ENCODE results near the gene BORCS6. TPM values are rescaled to one million over a fixed set of nuclear protein-coding genes. Genes with fewer than 3 reads are reported as not detected.

Gene BORCS6
- total RNA-seq, 1 experiment from 2014 or later: 9.3 TPM

DNA sequence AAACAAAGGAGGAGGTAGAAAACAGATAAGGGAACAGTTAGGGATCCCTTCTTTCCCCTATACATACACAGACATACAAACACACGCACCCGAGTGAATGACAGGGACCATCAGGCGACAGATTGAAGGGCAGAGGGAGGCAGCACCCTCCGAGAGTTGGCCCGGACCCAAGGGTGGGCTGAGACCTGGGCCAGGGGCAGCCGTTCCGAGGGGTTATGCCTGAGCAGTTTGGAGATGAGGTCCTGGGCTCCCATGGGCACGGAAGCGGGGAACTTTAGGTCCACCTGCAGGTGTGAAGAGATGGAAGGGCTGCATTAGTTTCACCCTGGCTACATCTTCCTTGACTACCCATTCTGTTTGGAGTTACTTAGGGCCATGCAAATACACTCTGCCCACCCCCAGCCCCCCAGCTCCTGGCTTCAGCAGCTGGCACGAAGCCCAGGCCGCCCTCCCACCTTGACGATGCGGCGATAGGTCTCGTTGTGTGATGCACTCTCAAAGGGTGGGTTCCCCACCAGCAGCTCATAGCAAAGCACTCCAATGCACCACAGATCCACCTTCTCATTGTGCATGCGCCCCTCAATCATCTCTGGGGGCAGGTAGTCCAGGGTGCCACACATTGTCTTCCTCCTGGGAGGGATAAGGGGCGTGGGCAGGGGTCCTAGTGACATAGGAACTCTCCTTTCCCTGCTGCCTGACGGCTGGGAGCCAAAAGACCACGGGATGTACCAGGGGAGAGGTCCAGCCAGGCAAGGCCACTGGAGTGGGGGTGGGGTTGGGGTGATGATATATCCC, 15.0 kb upstream of the BORCS6 start:
- TF ChIP-seq, protein P1, sequence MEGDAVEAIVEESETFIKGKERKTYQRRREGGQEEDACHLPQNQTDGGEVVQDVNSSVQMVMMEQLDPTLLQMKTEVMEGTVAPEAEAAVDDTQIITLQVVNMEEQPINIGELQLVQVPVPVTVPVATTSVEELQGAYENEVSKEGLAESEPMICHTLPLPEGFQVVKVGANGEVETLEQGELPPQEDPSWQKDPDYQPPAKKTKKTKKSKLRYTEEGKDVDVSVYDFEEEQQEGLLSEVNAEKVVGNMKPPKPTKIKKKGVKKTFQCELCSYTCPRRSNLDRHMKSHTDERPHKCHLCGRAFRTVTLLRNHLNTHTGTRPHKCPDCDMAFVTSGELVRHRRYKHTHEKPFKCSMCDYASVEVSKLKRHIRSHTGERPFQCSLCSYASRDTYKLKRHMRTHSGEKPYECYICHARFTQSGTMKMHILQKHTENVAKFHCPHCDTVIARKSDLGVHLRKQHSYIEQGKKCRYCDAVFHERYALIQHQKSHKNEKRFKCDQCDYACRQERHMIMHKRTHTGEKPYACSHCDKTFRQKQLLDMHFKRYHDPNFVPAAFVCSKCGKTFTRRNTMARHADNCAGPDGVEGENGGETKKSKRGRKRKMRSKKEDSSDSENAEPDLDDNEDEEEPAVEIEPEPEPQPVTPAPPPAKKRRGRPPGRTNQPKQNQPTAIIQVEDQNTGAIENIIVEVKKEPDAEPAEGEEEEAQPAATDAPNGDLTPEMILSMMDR (IDR thresholded peaks at IDR 0.05): no peak
- TF ChIP-seq SIN3A (IDR thresholded peaks at IDR 0.05; ENCODE audit: borderline replicate concordance, insufficient read depth, low read depth, low read length): 0 out of 2 replicates have a peak, but pooled peaks have one; percentile 22
- peak; percentile 58; the same call in 1 of the 2 replicates for TF ChIP-seq POLR2AphosphoS5 (IDR thresholded peaks at IDR 0.05; ENCODE audit: low read depth, low read length)
- ATAC-seq: no peak

DNA sequence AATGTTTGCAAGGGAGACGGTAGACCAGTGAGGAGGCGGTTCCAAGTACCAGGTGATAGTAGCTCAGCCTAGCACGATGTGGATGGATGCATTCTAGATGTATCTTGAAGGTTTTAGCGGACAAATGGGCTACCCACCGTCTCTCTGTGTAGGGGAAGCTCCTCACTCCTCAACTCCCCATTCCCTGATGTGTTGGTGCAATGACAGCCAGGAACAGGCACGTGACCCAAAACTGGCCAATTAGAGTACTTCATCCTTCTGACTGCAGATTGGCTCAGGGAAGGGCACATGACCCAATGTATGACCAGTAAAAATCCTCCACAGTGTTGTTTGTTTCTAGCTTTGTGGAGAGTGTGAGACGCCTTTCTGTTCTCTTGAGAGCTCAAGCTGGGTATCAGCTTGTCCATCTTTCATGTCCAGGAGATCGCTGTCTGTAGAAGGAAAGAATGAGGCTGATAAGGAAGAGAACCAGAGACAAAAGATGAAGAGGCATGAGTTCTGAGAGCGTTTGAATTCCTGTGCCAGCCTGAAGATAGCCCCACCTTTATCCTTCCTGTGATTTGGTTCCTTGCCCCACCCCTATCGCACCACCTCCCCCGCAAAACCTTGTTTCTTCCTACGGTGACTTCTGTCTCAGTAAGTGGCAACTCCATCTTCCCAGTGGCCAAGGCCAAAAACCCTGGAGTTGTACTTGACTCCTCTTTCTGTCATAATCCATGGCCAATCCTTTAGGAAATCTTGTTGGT, 2.3 kb upstream of the BORCS6 start:
- BruUV-seq (replicated peaks): no TSS peak
- CTCF ChIA-PET: no interaction called here
- peak; percentile 83 for DNase-seq (ENCODE audit: low read depth, low spot score)

More for the DNA sequence above, 15.0 kb upstream of the BORCS6 start:
- ChIA-PET CTCF (no interaction called here), POLR2A (no interaction called here)
- intact Hi-C loops (cut with micrococcal nuclease; ENCODE audit: unreplicated experiment): no loop called here
- no peaks in the 10 kb centered on the region for H3K27me3 ChIP-seq (ENCODE audit: control insufficient read depth, insufficient read depth, low read length)
- no peak overlapping the region for H3K27ac ChIP-seq (ENCODE audit: low read length)
- H3K9me3 ChIP-seq (ENCODE audit: control insufficient read depth, insufficient read depth, low read depth, low read length): no peaks in the 10 kb centered on the region
- no peak overlapping the region for H3K4me3 ChIP-seq (ENCODE audit: low read depth in 2 of 2, low read length in 2 of 2)
- H3K4me1 ChIP-seq (ENCODE audit: control insufficient read depth, insufficient read depth, low read length): peaks cover 12% of the 10 kb centered on the region
- H3K36me3 ChIP-seq (ENCODE audit: control insufficient read depth, insufficient read depth, low read length): peaks cover 4% of the 10 kb centered on the region
- DNase-seq (ENCODE audit: low read depth, low spot score): no peak
- BruUV-seq (replicated peaks): no TSS peak
- in situ Hi-C loops (cut with HindIII; ENCODE audit: low pct_unique_long_range_greater_than_20kb, low sequenced_read_pairs): no loop called here

More for the DNA sequence above, 2.3 kb upstream of the BORCS6 start:
- ATAC-seq: peak; percentile 43
- no peaks in the 10 kb centered on the region for H3K27me3 ChIP-seq (ENCODE audit: control insufficient read depth, insufficient read depth, low read length)
- H3K27ac ChIP-seq (ENCODE audit: low read length): peak overlapping the region; percentile 84
- peaks cover 22% of the 10 kb centered on the region for H3K4me1 ChIP-seq (ENCODE audit: control insufficient read depth, insufficient read depth, low read length)
- intact Hi-C loops (cut with micrococcal nuclease; ENCODE audit: unreplicated experiment) (no loop called here), in situ Hi-C loops (cut with HindIII; ENCODE audit: low pct_unique_long_range_greater_than_20kb, low sequenced_read_pairs) (no loop called here)
- peak overlapping the region; percentile 40 to 51 for H3K4me3 ChIP-seq (ENCODE audit: low read depth in 2 of 2, low read length in 2 of 2)
- no peaks in the 10 kb centered on the region for H3K36me3 ChIP-seq (ENCODE audit: control insufficient read depth, insufficient read depth, low read length)
- POLR2A ChIA-PET: no interaction called here
- H3K9me3 ChIP-seq (ENCODE audit: control insufficient read depth, insufficient read depth, low read depth, low read length): no peaks in the 10 kb centered on the region
- TF ChIP-seq POLR2AphosphoS5 (IDR thresholded peaks at IDR 0.05; ENCODE audit: low read depth, low read length): peak; percentile 55; the same call in 1 of the 2 replicates
- TF ChIP-seq TCF7L2 (IDR thresholded peaks at IDR 0.05; ENCODE audit: low read depth, low read length): no peak
- TF ChIP-seq, protein P2, sequence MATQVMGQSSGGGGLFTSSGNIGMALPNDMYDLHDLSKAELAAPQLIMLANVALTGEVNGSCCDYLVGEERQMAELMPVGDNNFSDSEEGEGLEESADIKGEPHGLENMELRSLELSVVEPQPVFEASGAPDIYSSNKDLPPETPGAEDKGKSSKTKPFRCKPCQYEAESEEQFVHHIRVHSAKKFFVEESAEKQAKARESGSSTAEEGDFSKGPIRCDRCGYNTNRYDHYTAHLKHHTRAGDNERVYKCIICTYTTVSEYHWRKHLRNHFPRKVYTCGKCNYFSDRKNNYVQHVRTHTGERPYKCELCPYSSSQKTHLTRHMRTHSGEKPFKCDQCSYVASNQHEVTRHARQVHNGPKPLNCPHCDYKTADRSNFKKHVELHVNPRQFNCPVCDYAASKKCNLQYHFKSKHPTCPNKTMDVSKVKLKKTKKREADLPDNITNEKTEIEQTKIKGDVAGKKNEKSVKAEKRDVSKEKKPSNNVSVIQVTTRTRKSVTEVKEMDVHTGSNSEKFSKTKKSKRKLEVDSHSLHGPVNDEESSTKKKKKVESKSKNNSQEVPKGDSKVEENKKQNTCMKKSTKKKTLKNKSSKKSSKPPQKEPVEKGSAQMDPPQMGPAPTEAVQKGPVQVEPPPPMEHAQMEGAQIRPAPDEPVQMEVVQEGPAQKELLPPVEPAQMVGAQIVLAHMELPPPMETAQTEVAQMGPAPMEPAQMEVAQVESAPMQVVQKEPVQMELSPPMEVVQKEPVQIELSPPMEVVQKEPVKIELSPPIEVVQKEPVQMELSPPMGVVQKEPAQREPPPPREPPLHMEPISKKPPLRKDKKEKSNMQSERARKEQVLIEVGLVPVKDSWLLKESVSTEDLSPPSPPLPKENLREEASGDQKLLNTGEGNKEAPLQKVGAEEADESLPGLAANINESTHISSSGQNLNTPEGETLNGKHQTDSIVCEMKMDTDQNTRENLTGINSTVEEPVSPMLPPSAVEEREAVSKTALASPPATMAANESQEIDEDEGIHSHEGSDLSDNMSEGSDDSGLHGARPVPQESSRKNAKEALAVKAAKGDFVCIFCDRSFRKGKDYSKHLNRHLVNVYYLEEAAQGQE (IDR thresholded peaks at IDR 0.05; ENCODE audit: insufficient read depth in 1 of 2, low read depth in 2 of 2, low read length in 1 of 2): no peak
- TF ChIP-seq SIN3A (IDR thresholded peaks at IDR 0.05; ENCODE audit: borderline replicate concordance, insufficient read depth, low read depth, low read length): no peak
- TF ChIP-seq, protein P1 (IDR thresholded peaks at IDR 0.05): no peak

Measured in Panc1 (cell line).